Measurements from ENCODE around the gene MTURN.
A peak's percentile ranks its signal among the peaks of the same experiment; 100 is the strongest.

The MTURN gene

GRCh38 chr7:30206491-30206890 is 71.7 kb downstream of the MTURN start:
- in situ Hi-C loops (cut with HindIII; ENCODE audit: low sequenced_read_pairs) = no loop called here
- TF ChIP-seq, protein P1, sequence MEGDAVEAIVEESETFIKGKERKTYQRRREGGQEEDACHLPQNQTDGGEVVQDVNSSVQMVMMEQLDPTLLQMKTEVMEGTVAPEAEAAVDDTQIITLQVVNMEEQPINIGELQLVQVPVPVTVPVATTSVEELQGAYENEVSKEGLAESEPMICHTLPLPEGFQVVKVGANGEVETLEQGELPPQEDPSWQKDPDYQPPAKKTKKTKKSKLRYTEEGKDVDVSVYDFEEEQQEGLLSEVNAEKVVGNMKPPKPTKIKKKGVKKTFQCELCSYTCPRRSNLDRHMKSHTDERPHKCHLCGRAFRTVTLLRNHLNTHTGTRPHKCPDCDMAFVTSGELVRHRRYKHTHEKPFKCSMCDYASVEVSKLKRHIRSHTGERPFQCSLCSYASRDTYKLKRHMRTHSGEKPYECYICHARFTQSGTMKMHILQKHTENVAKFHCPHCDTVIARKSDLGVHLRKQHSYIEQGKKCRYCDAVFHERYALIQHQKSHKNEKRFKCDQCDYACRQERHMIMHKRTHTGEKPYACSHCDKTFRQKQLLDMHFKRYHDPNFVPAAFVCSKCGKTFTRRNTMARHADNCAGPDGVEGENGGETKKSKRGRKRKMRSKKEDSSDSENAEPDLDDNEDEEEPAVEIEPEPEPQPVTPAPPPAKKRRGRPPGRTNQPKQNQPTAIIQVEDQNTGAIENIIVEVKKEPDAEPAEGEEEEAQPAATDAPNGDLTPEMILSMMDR (IDR thresholded peaks at IDR 0.05; ENCODE audit: low read depth, low read length, missing control alignments) = no peak
- DNase-seq (ENCODE audit: low read depth) = peak; percentile 18
- H3K4me3 ChIP-seq (ENCODE audit: low read depth, low read length) = no peak overlapping the region

GRCh38 chr7:30206942-30207341 is 72.2 kb downstream of the MTURN start:
- H3K4me3 ChIP-seq (ENCODE audit: low read depth, low read length) = no peak overlapping the region
- in situ Hi-C loops (cut with HindIII; ENCODE audit: low sequenced_read_pairs) = no loop called here
- TF ChIP-seq, protein P1 (IDR thresholded peaks at IDR 0.05; ENCODE audit: low read depth, low read length, missing control alignments) = no peak
- DNase-seq (ENCODE audit: low read depth) = no peak

DNA sequence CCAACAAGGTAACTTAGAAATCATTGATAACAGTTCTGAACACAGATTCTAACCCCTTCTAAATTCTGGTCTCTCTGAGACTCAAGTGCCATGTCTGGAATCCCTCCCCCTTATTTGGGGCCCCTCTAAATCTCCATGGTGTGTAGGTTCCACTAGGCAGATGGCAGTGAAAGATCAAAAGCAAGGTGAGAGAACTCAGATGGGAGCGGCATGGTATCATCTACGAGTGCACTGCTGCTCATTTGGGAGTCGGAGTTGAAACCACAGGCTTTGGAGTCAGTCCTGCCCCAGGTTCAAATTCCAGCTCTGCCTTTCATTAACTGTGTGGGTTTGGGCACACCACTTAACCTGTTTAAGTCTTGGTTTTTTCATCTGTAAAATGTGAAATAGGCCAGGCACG is 72.6 kb downstream of the MTURN start:
- TF ChIP-seq, protein P1 (IDR thresholded peaks at IDR 0.05; ENCODE audit: low read depth, low read length, missing control alignments) = no peak
- DNase-seq (ENCODE audit: low read depth) = no peak
- in situ Hi-C loops (cut with HindIII; ENCODE audit: low sequenced_read_pairs) = no loop called here
- no peak overlapping the region for H3K4me3 ChIP-seq (ENCODE audit: low read depth, low read length)

DNA sequence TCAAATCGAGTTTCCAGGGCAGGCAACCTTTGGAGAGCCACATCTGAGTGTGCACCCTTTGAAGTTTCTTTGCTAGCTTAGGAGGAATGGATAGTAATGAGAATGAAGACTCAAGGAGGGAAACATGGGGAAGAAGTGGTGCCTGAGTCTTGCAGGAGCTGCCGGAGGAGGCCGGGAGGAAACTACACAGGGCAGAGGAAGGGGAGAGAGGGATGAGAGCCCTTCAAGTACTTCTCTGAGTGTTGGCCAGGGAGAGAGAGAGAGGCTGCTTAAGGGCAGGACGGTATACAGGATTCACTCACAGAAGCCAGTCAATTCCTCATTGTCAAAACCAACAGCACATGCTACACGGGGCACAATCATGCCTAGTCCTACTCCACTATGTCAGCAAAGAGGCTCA is 75.2 kb downstream of the MTURN start:
- TF ChIP-seq, protein P1 (IDR thresholded peaks at IDR 0.05; ENCODE audit: low read depth, low read length, missing control alignments) = no peak
- H3K4me3 ChIP-seq (ENCODE audit: low read depth, low read length) = no peak overlapping the region
- in situ Hi-C loops (cut with HindIII; ENCODE audit: low sequenced_read_pairs) = no loop called here
- no peak for DNase-seq (ENCODE audit: low read depth)

Measured in astrocyte of the cerebellum (primary cell).